Colonic mucosa (tissue), 4 donors: ENCODE data around the gene IMPDH1. TPM values are rescaled to one million over a fixed set of nuclear protein-coding genes. Genes with fewer than 3 reads are reported as not detected.
A peak's percentile ranks its signal among the peaks of the same experiment; 100 is the strongest.

ENCODE experiments used
- DNase-seq: peaks from one replicate; pipeline ENCODE4 v3.0.0-alpha.2; 2020
- H3K27ac ChIP-seq: fragments of 200-600 bp; one replicate; pipeline ENCODE4 v1.8.0; 2021
- H3K27me3 ChIP-seq: fragments of 200-600 bp; one replicate; pipeline ENCODE4 v1.8.0; 2021
- H3K36me3 ChIP-seq: fragments of 200-600 bp; one replicate; pipeline ENCODE4 v1.8.0; 2021
- H3K4me1 ChIP-seq: fragments of 200-600 bp; one replicate; pipeline ENCODE4 v1.8.0; 2021; ENCODE audit warnings: mild to moderate bottlenecking
- H3K4me3 ChIP-seq: fragments of 200-600 bp; one replicate; pipeline ENCODE4 v1.8.0; 2021
- H3K9ac ChIP-seq, 2 donors: one replicate each; pipeline ENCODE4 v1.7.0; 2013; ENCODE audit warnings: control low read depth in 2 of 2, low read depth in 2 of 2, low read length in 2 of 2
- H3K9me3 ChIP-seq: fragments of 200-600 bp; one replicate; pipeline ENCODE4 v1.8.0; 2021
- intact Hi-C: fragments of 100-400 bp; cut with DNase I; formaldehyde crosslinking; loops from one replicate; pipeline ENCODE4 v1.14.1; 2022
- total RNA-seq, 2 donors: library from RNA; stranded (reverse); fragmentation: NEBNext Ultra II Directional in 1 of 2; extraction: Animal tissue kit (Norgen Biotek cat#: 25700) in 1 of 2; gene quantifications; one replicate each; pipeline ENCODE4 v1.2.1, GENCODE V29; 2021
- TF ChIP-seq, protein P1 (sequence below): fragments of 200-600 bp; IDR thresholded peaks from one replicate; pipeline ENCODE4 v1.8.0; 2022; ENCODE audit warnings: antibody characterized with exemption, mild to moderate bottlenecking
- donor health status: healthy.
- donor health status: DM: no; HTN: no; CAD: no.
- donor health status: DM: no; HTN: no; CAD: no.

The IMPDH1 gene
- total RNA-seq, 2 donors from 2014 or later, result 37.5 to 50.0 TPM

GRCh38 chr7:128353610-128354009 is 56.2 kb downstream of the IMPDH1 start:
- TF ChIP-seq, protein P1, sequence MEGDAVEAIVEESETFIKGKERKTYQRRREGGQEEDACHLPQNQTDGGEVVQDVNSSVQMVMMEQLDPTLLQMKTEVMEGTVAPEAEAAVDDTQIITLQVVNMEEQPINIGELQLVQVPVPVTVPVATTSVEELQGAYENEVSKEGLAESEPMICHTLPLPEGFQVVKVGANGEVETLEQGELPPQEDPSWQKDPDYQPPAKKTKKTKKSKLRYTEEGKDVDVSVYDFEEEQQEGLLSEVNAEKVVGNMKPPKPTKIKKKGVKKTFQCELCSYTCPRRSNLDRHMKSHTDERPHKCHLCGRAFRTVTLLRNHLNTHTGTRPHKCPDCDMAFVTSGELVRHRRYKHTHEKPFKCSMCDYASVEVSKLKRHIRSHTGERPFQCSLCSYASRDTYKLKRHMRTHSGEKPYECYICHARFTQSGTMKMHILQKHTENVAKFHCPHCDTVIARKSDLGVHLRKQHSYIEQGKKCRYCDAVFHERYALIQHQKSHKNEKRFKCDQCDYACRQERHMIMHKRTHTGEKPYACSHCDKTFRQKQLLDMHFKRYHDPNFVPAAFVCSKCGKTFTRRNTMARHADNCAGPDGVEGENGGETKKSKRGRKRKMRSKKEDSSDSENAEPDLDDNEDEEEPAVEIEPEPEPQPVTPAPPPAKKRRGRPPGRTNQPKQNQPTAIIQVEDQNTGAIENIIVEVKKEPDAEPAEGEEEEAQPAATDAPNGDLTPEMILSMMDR, result no peak
- intact Hi-C loops, result no loop called here
- no peaks in the 10 kb centered on the region for H3K36me3 ChIP-seq
- H3K9ac ChIP-seq, result no peak overlapping the region
- no peak overlapping the region for H3K27ac ChIP-seq
- no peaks in the 10 kb centered on the region for H3K9me3 ChIP-seq
- H3K27me3 ChIP-seq, result peaks cover 18% of the 10 kb centered on the region
- H3K4me3 ChIP-seq, result no peak overlapping the region
- H3K4me1 ChIP-seq, result peaks cover 3% of the 10 kb centered on the region
- no peak for DNase-seq

GRCh38 chr7:128353189-128353588 is 56.6 kb downstream of the IMPDH1 start:
- H3K27me3 ChIP-seq, result peaks cover 18% of the 10 kb centered on the region
- intact Hi-C loops, result no loop called here

DNA sequence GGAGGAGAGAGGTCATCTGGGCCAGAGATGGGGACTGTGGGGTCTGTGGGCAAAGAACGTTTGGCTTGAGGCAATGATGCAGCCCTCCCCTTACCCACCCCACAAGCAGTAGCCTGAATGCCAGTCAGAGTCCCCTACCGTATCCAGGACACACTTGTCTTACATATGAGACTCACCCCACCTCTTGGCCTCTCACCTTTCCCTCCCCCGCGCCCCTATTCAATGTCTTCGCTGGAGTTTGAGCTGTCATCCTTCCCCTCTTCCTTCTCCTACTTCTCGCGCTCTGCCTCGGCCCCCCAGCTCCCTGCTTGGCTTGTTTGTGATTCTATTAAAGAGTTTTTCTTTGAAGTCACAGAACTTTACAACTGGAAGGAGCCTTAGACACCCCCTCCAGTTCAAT is 57.1 kb downstream of the IMPDH1 start:
- Histone ChIP-seq H3K36me3 (no peaks in the 10 kb centered on the region), H3K9ac (no peak overlapping the region), H3K27me3 (peaks cover 18% of the 10 kb centered on the region), H3K4me1 (peaks cover 3% of the 10 kb centered on the region), H3K9me3 (no peaks in the 10 kb centered on the region), H3K27ac (no peak overlapping the region), H3K4me3 (no peak overlapping the region)
- TF ChIP-seq, protein P1, result no peak
- no peak for DNase-seq
- intact Hi-C loops, result no loop called here

More at GRCh38 chr7:128353189-128353588, 56.6 kb downstream of the IMPDH1 start:
- Histone ChIP-seq H3K4me3 (no peak overlapping the region), H3K9ac (no peak overlapping the region), H3K4me1 (peaks cover 3% of the 10 kb centered on the region), H3K9me3 (no peaks in the 10 kb centered on the region), H3K27ac (no peak overlapping the region), H3K36me3 (no peaks in the 10 kb centered on the region)
- DNase-seq, result no peak
- TF ChIP-seq, protein P1, result no peak

DNA sequence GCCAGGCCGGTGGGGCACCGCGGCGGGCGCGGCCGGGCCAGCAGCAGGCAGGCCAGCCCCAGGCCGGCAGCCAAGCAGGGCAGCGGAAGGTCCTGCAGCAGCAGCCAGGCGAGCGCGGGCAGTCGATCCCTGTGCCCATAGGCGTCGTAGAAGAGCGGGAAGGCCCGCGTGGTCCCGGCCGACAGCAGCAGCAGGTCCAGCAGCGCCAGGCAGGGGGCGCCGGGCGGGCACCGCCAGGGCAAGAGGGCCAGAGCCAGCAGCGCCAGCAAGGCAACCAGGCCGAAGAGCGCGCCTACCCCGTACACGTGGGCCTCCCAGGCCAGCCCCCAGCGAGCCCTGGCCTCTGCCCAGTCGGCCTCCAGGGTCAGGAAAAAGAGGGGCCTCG is 57.6 kb downstream of the IMPDH1 start:
- Histone ChIP-seq H3K4me3 (no peak overlapping the region), H3K27me3 (peaks cover 18% of the 10 kb centered on the region), H3K4me1 (peaks cover 3% of the 10 kb centered on the region), H3K9ac (no peak overlapping the region), H3K36me3 (no peaks in the 10 kb centered on the region), H3K9me3 (no peaks in the 10 kb centered on the region), H3K27ac (no peak overlapping the region)
- TF ChIP-seq, protein P1, result peak; percentile 33
- intact Hi-C loops, result no loop called here
- no peak for DNase-seq

GRCh38 chr7:128351296-128352152 is 58.3 kb downstream of the IMPDH1 start:
- intact Hi-C loops, result no loop called here
- no peaks in the 10 kb centered on the region for H3K9me3 ChIP-seq

More at GRCh38 chr7:128351296-128352152, 58.3 kb downstream of the IMPDH1 start:
- H3K27me3 ChIP-seq, result peaks cover 18% of the 10 kb centered on the region
- no peak overlapping the region for H3K27ac ChIP-seq
- no peak overlapping the region for H3K9ac ChIP-seq
- H3K4me1 ChIP-seq, result peaks cover 3% of the 10 kb centered on the region
- H3K36me3 ChIP-seq, result no peaks in the 10 kb centered on the region
- peak overlapping the region; percentile 15 for H3K4me3 ChIP-seq
- TF ChIP-seq, protein P1, result no peak
- no peak for DNase-seq
